ENCODE measurements around the gene RAD51AP1. TPM values are rescaled to one million over a fixed set of nuclear protein-coding genes. Genes with fewer than 3 reads are reported as not detected.

RAD51AP1 gene
- total RNA-seq, 2 donors from 2014 or later = 5.5 to 7.6 TPM

GRCh38 chr12:4557586-4557985 lies 18.9 kb downstream of the RAD51AP1 start:
- Histone ChIP-seq H3K4me3 (no peak overlapping the region), H3K9me3 (no peaks in the 10 kb centered on the region), H3K27ac (no peak overlapping the region), H3K36me3 (no peaks in the 10 kb centered on the region), H3K4me1 (replicated peaks) (no peaks in the 10 kb centered on the region), H3K27me3 (replicated peaks; ENCODE audit: insufficient read depth) (no peaks in the 10 kb centered on the region)
- 92% methylated on average over 5 of the region's 5 CpGs for WGBS
- TF ChIP-seq CTCF (IDR thresholded peaks at IDR 0.05) = no peak
- TF ChIP-seq POLR2AphosphoS5 (IDR thresholded peaks at IDR 0.05) = no peak
- no peak for TF ChIP-seq POLR2A (IDR thresholded peaks at IDR 0.05)
- DNase-seq (ENCODE audit: low spot score) = no peak
- intact Hi-C loops (cut with DNase I) = no loop called here

GRCh38 chr12:4558171-4558570 lies 19.5 kb downstream of the RAD51AP1 start:
- Histone ChIP-seq H3K9me3 (no peaks in the 10 kb centered on the region), H3K36me3 (no peaks in the 10 kb centered on the region), H3K27me3 (replicated peaks; ENCODE audit: insufficient read depth) (no peaks in the 10 kb centered on the region), H3K4me3 (no peak overlapping the region), H3K27ac (no peak overlapping the region), H3K4me1 (replicated peaks) (no peaks in the 10 kb centered on the region)
- no peak for TF ChIP-seq CTCF (IDR thresholded peaks at IDR 0.05)
- TF ChIP-seq POLR2A (IDR thresholded peaks at IDR 0.05) = no peak
- TF ChIP-seq POLR2AphosphoS5 (IDR thresholded peaks at IDR 0.05) = no peak
- WGBS = 92% methylated on average over 2 of the region's 2 CpGs
- no peak for DNase-seq (ENCODE audit: low spot score)
- intact Hi-C loops (cut with DNase I) = no loop called here

GRCh38 chr12:4562034-4562657 lies 23.5 kb downstream of the RAD51AP1 start, which contains the start of gene DYRK4:
Gene DYRK4 (plus strand): TSS chr12:4562208. CDS start chr12:4562246, 38 bp downstream.
- Histone ChIP-seq H3K27me3 (replicated peaks; ENCODE audit: insufficient read depth) (no peaks in the 10 kb centered on the region), H3K9me3 (no peaks in the 10 kb centered on the region), H3K4me1 (replicated peaks) (no peaks in the 10 kb centered on the region), H3K36me3 (no peaks in the 10 kb centered on the region), H3K27ac (peak within 1 kb of the TSS in 1 of 2 donors; percentile 12), H3K4me3 (peak within 1 kb of the TSS; percentile 6 to 20)
- WGBS = 12% methylated on average over 44 of the region's 44 CpGs
- TF ChIP-seq POLR2A (IDR thresholded peaks at IDR 0.05) (no peak), POLR2AphosphoS5 (IDR thresholded peaks at IDR 0.05) (peak; percentile 54), CTCF (IDR thresholded peaks at IDR 0.05) (no peak)
- intact Hi-C loops (cut with DNase I) = no loop called here
- DNase-seq (ENCODE audit: low spot score) = peak; percentile 31

- TF ChIP-seq POLR2AphosphoS5 (IDR thresholded peaks at IDR 0.05) (no peak), CTCF (IDR thresholded peaks at IDR 0.05) (no peak), POLR2A (IDR thresholded peaks at IDR 0.05) (no peak)
- no peak overlapping the region for H3K27ac ChIP-seq
- H3K4me3 ChIP-seq = no peak overlapping the region
- no peaks in the 10 kb centered on the region for H3K4me1 ChIP-seq (replicated peaks)
- DNase-seq (ENCODE audit: low spot score) = no peak
- H3K27me3 ChIP-seq (replicated peaks; ENCODE audit: insufficient read depth) = no peaks in the 10 kb centered on the region
- WGBS = 87% methylated on average over 3 of the region's 3 CpGs
- intact Hi-C loops (cut with DNase I) = no loop called here
- no peaks in the 10 kb centered on the region for H3K9me3 ChIP-seq
- no peaks in the 10 kb centered on the region for H3K36me3 ChIP-seq
Measured at GRCh38 chr12:4563336-4563735, 24.6 kb downstream of the RAD51AP1 start.

GRCh38 chr12:4564818-4565217 lies 26.1 kb downstream of the RAD51AP1 start:
- DNase-seq (ENCODE audit: low spot score) = no peak

More at GRCh38 chr12:4564818-4565217, 26.1 kb downstream of the RAD51AP1 start:
- intact Hi-C loops (cut with DNase I) = no loop called here
- TF ChIP-seq POLR2AphosphoS5 (IDR thresholded peaks at IDR 0.05) = no peak
- TF ChIP-seq CTCF (IDR thresholded peaks at IDR 0.05) = no peak
- TF ChIP-seq POLR2A (IDR thresholded peaks at IDR 0.05) = no peak
- 75% methylated on average over 5 of the region's 5 CpGs for WGBS
- Histone ChIP-seq H3K27me3 (replicated peaks; ENCODE audit: insufficient read depth) (no peaks in the 10 kb centered on the region), H3K4me3 (no peak overlapping the region), H3K27ac (no peak overlapping the region), H3K9me3 (no peaks in the 10 kb centered on the region), H3K36me3 (no peaks in the 10 kb centered on the region), H3K4me1 (replicated peaks) (no peaks in the 10 kb centered on the region)

Measured in prostate gland (tissue), 2 donors.